ENCODE measurements around the gene KIZ. TPM values are rescaled to one million over a fixed set of nuclear protein-coding genes. Genes with fewer than 3 reads are reported as not detected.

KIZ gene
- total RNA-seq, 4 donors from 2014 or later: 46.7 to 73.0 (median 48.6) TPM

DNA sequence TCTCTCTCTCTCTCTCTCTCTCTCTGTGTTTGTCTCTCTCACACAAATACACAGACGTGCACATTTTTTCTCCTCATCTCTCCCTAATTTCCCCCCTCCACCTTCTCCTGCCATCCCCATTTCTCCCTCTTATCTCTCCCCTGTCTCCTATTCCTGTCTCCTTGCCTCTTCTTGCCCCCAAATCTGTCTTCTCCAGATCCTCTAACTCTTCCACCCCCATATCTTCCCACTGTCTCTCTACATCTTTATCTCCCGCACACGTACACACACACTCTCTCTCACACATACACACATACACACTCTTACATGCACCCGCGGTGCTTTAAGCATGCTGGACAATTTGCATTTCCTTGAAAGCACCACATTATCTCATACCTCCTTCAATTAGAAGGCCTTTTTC, 15.9 kb downstream of the KIZ start:
- H3K9me3 ChIP-seq: no peaks in the 10 kb centered on the region
- TF ChIP-seq POLR2A (IDR thresholded peaks at IDR 0.05): no peak
- no peaks in the 10 kb centered on the region for H3K27me3 ChIP-seq
- peaks cover 11 to 13% of the 10 kb centered on the region in 2 donors for H3K4me1 ChIP-seq
- no peak overlapping the region for H3K27ac ChIP-seq
- WGBS, 2 donors: 91 to 92% methylated on average over 5 of the region's 5 CpGs
- H3K4me3 ChIP-seq (replicated peaks in 1 of 3): no peak overlapping the region
- H3K36me3 ChIP-seq: no peaks in the 10 kb centered on the region
- no peak for DNase-seq
- intact Hi-C loops (cut with DNase I): no loop called here

DNA sequence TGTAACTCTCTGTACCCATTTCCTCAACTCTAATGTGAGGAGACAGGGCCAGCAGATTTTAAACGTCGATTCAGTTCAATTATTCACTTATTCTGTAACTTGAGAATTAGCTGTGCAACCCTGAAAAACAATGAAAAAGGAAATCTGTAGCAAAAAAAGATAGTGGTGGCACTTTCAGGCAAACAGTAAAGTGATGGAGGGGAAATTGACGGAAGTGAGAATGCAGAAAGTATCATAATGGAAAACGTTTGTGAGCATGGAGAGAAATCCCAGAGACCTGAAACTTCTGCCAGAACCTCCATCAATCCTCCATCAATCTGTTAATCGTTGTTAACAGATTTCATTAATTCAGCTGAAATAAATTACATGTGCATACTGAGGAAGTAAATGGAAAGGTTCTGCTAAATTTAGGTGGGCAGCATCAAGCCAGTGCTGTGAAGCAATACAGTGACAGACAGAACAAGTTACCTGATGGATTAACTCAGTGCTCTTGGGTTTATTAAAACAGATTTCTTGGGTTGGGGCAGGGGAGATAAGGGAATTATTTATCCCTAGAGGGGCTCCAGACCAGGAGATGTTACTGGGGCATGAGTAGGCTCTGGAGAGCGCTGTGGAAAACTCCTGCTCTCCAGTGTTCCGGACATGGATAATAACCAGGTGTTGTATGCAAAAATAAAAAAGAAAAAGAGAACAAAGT, 17.5 kb downstream of the KIZ start:
- no peaks in the 10 kb centered on the region for H3K9me3 ChIP-seq
- intact Hi-C loops (cut with DNase I): no loop called here
- TF ChIP-seq, protein P1, sequence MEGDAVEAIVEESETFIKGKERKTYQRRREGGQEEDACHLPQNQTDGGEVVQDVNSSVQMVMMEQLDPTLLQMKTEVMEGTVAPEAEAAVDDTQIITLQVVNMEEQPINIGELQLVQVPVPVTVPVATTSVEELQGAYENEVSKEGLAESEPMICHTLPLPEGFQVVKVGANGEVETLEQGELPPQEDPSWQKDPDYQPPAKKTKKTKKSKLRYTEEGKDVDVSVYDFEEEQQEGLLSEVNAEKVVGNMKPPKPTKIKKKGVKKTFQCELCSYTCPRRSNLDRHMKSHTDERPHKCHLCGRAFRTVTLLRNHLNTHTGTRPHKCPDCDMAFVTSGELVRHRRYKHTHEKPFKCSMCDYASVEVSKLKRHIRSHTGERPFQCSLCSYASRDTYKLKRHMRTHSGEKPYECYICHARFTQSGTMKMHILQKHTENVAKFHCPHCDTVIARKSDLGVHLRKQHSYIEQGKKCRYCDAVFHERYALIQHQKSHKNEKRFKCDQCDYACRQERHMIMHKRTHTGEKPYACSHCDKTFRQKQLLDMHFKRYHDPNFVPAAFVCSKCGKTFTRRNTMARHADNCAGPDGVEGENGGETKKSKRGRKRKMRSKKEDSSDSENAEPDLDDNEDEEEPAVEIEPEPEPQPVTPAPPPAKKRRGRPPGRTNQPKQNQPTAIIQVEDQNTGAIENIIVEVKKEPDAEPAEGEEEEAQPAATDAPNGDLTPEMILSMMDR (IDR thresholded peaks at IDR 0.05): no peak
- TF ChIP-seq POLR2A (IDR thresholded peaks at IDR 0.05): no peak
- no peak for DNase-seq
- no peak overlapping the region for H3K27ac ChIP-seq
- H3K27me3 ChIP-seq: no peaks in the 10 kb centered on the region
- WGBS, 2 donors: 89 to 90% methylated on average over 7 of the region's 7 CpGs
- peaks cover 6 to 11% of the 10 kb centered on the region in 2 donors for H3K4me1 ChIP-seq
- no peaks in the 10 kb centered on the region for H3K36me3 ChIP-seq
- H3K4me3 ChIP-seq (replicated peaks in 1 of 3): no peak overlapping the region

DNA sequence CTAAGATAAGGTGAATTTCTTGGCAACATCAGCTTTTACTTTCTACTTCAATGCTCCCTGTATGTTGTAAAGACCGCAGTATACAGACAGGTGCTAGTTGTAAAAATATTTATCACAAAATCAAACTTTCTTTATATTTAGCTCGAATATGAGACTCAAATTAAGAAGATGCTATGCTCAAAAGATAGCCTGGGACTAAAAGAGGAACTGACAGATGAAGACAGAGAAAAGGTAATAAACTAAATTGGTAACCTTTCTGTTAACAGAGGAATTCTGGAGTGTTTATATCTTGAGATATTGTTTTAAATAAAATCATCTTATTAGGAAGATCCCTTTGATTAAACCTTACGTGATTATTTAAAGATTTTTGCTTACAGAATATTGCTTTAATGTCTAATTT, 19.5 kb downstream of the KIZ start:
- intact Hi-C loops (cut with DNase I): no loop called here

DNA sequence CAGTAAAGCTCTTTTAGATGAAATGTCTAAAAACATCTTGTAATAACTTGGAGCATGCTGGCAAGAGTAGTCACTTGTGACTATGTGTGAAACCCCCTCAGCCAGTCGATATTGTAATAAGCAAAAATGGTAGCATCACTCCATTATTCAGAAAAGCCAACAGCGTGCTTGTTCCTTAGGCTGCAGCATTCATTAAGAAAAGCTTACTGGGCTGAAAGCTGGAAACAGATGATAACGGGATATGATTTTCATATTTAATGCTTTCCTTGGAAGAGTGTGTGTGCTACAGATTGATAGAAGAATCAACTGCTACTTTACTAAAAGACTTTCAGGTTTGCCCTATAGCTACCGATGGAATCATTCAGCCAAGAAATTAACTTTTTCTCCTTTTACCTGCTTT, 20.3 kb downstream of the KIZ start:
- DNase-seq: no peak
- H3K36me3 ChIP-seq: no peaks in the 10 kb centered on the region
- H3K9me3 ChIP-seq: no peaks in the 10 kb centered on the region
- H3K4me3 ChIP-seq (replicated peaks in 1 of 3): no peak overlapping the region
- H3K4me1 ChIP-seq: no peaks in the 10 kb centered on the region
- H3K27ac ChIP-seq: no peak overlapping the region
- H3K27me3 ChIP-seq: no peaks in the 10 kb centered on the region
- WGBS, 2 donors: 91 to 94% methylated on average over 4 of the region's 4 CpGs
- no peak for TF ChIP-seq POLR2A (IDR thresholded peaks at IDR 0.05)
- TF ChIP-seq, protein P1 (IDR thresholded peaks at IDR 0.05): no peak
- intact Hi-C loops (cut with DNase I): no loop called here

More for the DNA sequence above, 19.5 kb downstream of the KIZ start:
- no peaks in the 10 kb centered on the region for H3K4me1 ChIP-seq
- DNase-seq: no peak
- no peak for TF ChIP-seq POLR2A (IDR thresholded peaks at IDR 0.05)
- TF ChIP-seq, protein P1 (IDR thresholded peaks at IDR 0.05): no peak
- H3K27me3 ChIP-seq: no peaks in the 10 kb centered on the region
- H3K4me3 ChIP-seq (replicated peaks in 1 of 3): no peak overlapping the region
- H3K27ac ChIP-seq: no peak overlapping the region
- H3K9me3 ChIP-seq: no peaks in the 10 kb centered on the region
- WGBS, 2 donors: 88 to 90% methylated on average over 3 of the region's 3 CpGs
- H3K36me3 ChIP-seq: no peaks in the 10 kb centered on the region

DNA sequence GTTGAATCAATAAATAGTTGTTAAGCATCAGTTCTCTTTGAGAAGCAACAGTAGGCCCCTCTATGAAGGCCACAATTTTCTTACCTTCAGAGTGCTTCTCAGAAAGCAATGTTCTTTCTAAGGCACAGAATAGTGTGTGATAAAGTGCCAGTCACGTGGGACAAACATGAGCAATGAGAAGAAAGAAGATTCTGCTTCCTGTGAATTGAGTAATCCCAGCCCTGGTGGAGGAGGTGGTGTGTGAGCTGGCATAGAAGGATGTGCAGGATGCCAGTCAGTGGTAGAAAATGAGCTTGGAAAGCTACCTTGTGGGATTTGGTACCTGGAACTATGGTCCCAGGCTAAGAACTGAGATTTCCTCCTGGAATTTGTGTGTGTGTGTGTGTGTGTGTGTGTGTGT, 21.7 kb downstream of the KIZ start:
- H3K4me3 ChIP-seq (replicated peaks in 1 of 3): no peak overlapping the region
- H3K36me3 ChIP-seq: no peaks in the 10 kb centered on the region
- H3K27ac ChIP-seq: no peak overlapping the region
- no peaks in the 10 kb centered on the region for H3K9me3 ChIP-seq
- intact Hi-C loops (cut with DNase I): no loop called here
- WGBS, 2 donors: 95 to 97% methylated on average over 1 of the region's 1 CpG
- H3K27me3 ChIP-seq: no peaks in the 10 kb centered on the region
- no peak for DNase-seq
- no peaks in the 10 kb centered on the region for H3K4me1 ChIP-seq
- TF ChIP-seq, protein P1 (IDR thresholded peaks at IDR 0.05): no peak
- TF ChIP-seq POLR2A (IDR thresholded peaks at IDR 0.05): no peak
